NB4 (cell line): ENCODE data around the gene GAD1.

Experiments
- MYC ChIP-seq: IDR thresholded peaks from 2 replicates; pipeline ENCODE4 v1.6.1; 2011; ENCODE audit warnings: low read depth, low read length
- POLR2A ChIP-seq: IDR thresholded peaks from 2 replicates; pipeline ENCODE4 v1.6.1; 2011; ENCODE audit warnings: mild to moderate bottlenecking; ENCODE audit not compliant: insufficient read length; ENCODE audit errors: extremely low read depth
- TF ChIP-seq, protein P1 (sequence below): IDR thresholded peaks from one replicate; pipeline ENCODE4 v1.5.1; 2012; ENCODE audit warnings: low read depth, low read length
- TF ChIP-seq, protein P2 (sequence below): IDR thresholded peaks from 2 replicates; pipeline ENCODE4 v1.6.1; 2011; ENCODE audit warnings: low read depth, low read length

GRCh38 chr2:170823088-170823897 is 6.6 kb downstream of the GAD1 start:
- TF ChIP-seq, protein P1, sequence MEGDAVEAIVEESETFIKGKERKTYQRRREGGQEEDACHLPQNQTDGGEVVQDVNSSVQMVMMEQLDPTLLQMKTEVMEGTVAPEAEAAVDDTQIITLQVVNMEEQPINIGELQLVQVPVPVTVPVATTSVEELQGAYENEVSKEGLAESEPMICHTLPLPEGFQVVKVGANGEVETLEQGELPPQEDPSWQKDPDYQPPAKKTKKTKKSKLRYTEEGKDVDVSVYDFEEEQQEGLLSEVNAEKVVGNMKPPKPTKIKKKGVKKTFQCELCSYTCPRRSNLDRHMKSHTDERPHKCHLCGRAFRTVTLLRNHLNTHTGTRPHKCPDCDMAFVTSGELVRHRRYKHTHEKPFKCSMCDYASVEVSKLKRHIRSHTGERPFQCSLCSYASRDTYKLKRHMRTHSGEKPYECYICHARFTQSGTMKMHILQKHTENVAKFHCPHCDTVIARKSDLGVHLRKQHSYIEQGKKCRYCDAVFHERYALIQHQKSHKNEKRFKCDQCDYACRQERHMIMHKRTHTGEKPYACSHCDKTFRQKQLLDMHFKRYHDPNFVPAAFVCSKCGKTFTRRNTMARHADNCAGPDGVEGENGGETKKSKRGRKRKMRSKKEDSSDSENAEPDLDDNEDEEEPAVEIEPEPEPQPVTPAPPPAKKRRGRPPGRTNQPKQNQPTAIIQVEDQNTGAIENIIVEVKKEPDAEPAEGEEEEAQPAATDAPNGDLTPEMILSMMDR, result no peak
- no peak for TF ChIP-seq POLR2A
- TF ChIP-seq MYC, result no peak
- TF ChIP-seq, protein P2, sequence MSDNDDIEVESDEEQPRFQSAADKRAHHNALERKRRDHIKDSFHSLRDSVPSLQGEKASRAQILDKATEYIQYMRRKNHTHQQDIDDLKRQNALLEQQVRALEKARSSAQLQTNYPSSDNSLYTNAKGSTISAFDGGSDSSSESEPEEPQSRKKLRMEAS, result no peak
